HCT116 (cell line): ENCODE data around the gene CYSRT1. TPM values are rescaled to one million over a fixed set of nuclear protein-coding genes. Genes with fewer than 3 reads are reported as not detected.
A peak's percentile ranks its signal among the peaks of the same experiment; 100 is the strongest.

Experiments used
- ATAC-seq: fragments of 200-7000 bp; cut with Tn5 transposase; 2 replicates; pipeline ENCODE4 v1.9.1; 2020; ENCODE audit warnings: mild to moderate bottlenecking, moderate library complexity
- BruUV-seq: library from RNA; stranded (reverse); fragments of 400-500 nt; replicated peaks from 2 replicates; lab custom pipeline; 2021; lab: Mats Ljungman, UMichigan
- CTCF ChIA-PET: fragments of 300-600 bp; sonication (Branson Sonifier 250); formaldehyde crosslinking; loops from one replicate; lab custom pipeline; 2021; ENCODE audit warnings: antibody characterized with exemption; lab: Charles Lee
- POLR2A ChIA-PET: fragments of 300-600, 350-600 bp; sonication (Branson Sonifier 250); formaldehyde crosslinking; loops from one replicate; lab custom pipeline; 2021; ENCODE audit warnings: antibody characterized with exemption; lab: Charles Lee
- RAD21 ChIA-PET, 2 experiments: fragments of 300-600 bp; sonication (Branson Sonifier 250); formaldehyde crosslinking; loops; one replicate each; lab custom pipeline; 2023; ENCODE audit warnings: low total read pairs in 2 of 2; ENCODE audit not compliant: uncharacterized antibody in 2 of 2, unreplicated experiment in 2 of 2, low non-redundant PET in 1 of 2; lab: Charles Lee
- DNase-seq: peaks from one replicate; pipeline ENCODE4 v3.0.0-alpha.2; 2010; ENCODE audit warnings: low read depth, low spot score
- H2AFZ ChIP-seq: fragments of 200-600 bp; shearing (Covaris generic), sonication (generic); 2 replicates; pipeline ENCODE4 v1.6.1; 2017; ENCODE audit warnings: low read depth, mixed run types, mixed read lengths, antibody characterized with exemption, low read length; ENCODE audit not compliant: poor library complexity, severe bottlenecking
- H3K27ac ChIP-seq: 2 replicates; pipeline ENCODE4 v1.5.1; 2012; ENCODE audit warnings: low read depth, low read length
- H3K27me3 ChIP-seq: fragments of 200-600 bp; sonication (generic); 2 replicates; pipeline ENCODE4 v1.6.1; 2016; ENCODE audit warnings: mixed run types, low read length, mixed read lengths; ENCODE audit not compliant: insufficient read depth
- H3K36me3 ChIP-seq, 2 experiments: fragments of 200-500 bp in 1 of 2; fragments of 200-600 bp in 1 of 2; sonication (Bioruptor generic) in 1 of 2; sonication (generic) in 1 of 2; 2 replicates each; pipeline versions ENCODE4 v1.5.1 to v1.6.1; 2014 to 2016; ENCODE audit warnings: low read length in 2 of 2, inconsistent platforms in 1 of 2, mixed read lengths in 1 of 2, mixed run types in 1 of 2; ENCODE audit not compliant: insufficient read depth in 2 of 2, control insufficient read depth in 1 of 2
- H3K4me1 ChIP-seq, 2 experiments: fragments of 200-600 bp in 1 of 2; sonication (generic) in 1 of 2; 2 replicates each; pipeline versions ENCODE4 v1.5.1 to v1.6.1; 2012 to 2017; ENCODE audit warnings: low read length in 2 of 2, inconsistent platforms in 1 of 2, mild to moderate bottlenecking in 1 of 2, mixed read lengths in 1 of 2, mixed run types in 1 of 2, moderate library complexity in 1 of 2; ENCODE audit not compliant: insufficient read depth in 2 of 2, control insufficient read depth in 1 of 2
- H3K4me2 ChIP-seq: fragments of 200-600 bp; sonication (generic); 2 replicates; pipeline ENCODE4 v1.6.1; 2017; ENCODE audit warnings: mixed run types, low read length, mixed read lengths
- H3K4me3 ChIP-seq, 2 experiments: fragments of 200-600 bp in 1 of 2; sonication (generic) in 1 of 2; replicated peaks in 1 of 2; 2 replicates each; pipeline ENCODE4 v1.5.1; 2011 to 2016; ENCODE audit warnings: low read length in 2 of 2, control low read depth in 1 of 2, low read depth in 1 of 2, mild to moderate bottlenecking in 1 of 2, mixed read lengths in 1 of 2, mixed run types in 1 of 2
- H3K79me2 ChIP-seq: fragments of 200-600 bp; sonication (generic); 2 replicates; pipeline ENCODE4 v1.6.1; 2017; ENCODE audit warnings: mild to moderate bottlenecking, mixed run types, low read length, moderate library complexity, mixed read lengths; ENCODE audit not compliant: insufficient read depth
- H3K9ac ChIP-seq: fragments of 200-600 bp; sonication (generic); 2 replicates; pipeline ENCODE4 v1.6.1; 2016; ENCODE audit warnings: low read length, mixed read lengths
- H3K9me2 ChIP-seq: fragments of 200-600 bp; sonication (generic), shearing (Covaris generic); 2 replicates; pipeline ENCODE4 v1.6.1; 2017; ENCODE audit warnings: mixed run types, mild to moderate bottlenecking, moderate library complexity; ENCODE audit not compliant: insufficient read depth
- H3K9me3 ChIP-seq, 2 experiments: fragments of 200-500 bp in 1 of 2; fragments of 200-600 bp in 1 of 2; sonication (Bioruptor generic) in 1 of 2; sonication (generic) in 1 of 2; 2 replicates each; pipeline ENCODE4 v1.6.1; 2014 to 2017; ENCODE audit warnings: low read length in 2 of 2, mixed read lengths in 2 of 2, inconsistent platforms in 1 of 2, low read depth in 1 of 2, mild to moderate bottlenecking in 1 of 2, mixed run types in 1 of 2, moderate library complexity in 1 of 2; ENCODE audit not compliant: control insufficient read depth in 1 of 2, insufficient read depth in 1 of 2
- H4K20me1 ChIP-seq: fragments of 200-600 bp; sonication (generic), shearing (Covaris generic); 2 replicates; pipeline ENCODE4 v1.6.1; 2017; ENCODE audit warnings: mixed run types, mild to moderate bottlenecking, moderate library complexity; ENCODE audit not compliant: insufficient read depth
- CBX3 ChIP-seq: IDR thresholded peaks from 2 replicates; pipeline ENCODE4 v1.6.1; 2012; ENCODE audit warnings: low read depth
- JUND ChIP-seq: IDR thresholded peaks from 2 replicates; pipeline ENCODE4 v1.6.1; 2012
- POLR2A ChIP-seq: IDR thresholded peaks from 2 replicates; pipeline ENCODE4 v1.7.0; 2011; ENCODE audit warnings: borderline replicate concordance; ENCODE audit not compliant: insufficient read depth, insufficient read length; ENCODE audit errors: extremely low read depth
- POLR2AphosphoS5 ChIP-seq: IDR thresholded peaks from 2 replicates; pipeline ENCODE4 v1.6.1; 2011; ENCODE audit warnings: mild to moderate bottlenecking, low read depth, low read length, moderate library complexity
- SIN3A ChIP-seq: IDR thresholded peaks from 2 replicates; pipeline ENCODE4 v1.6.1; 2012; ENCODE audit warnings: low read depth
- SRF ChIP-seq: IDR thresholded peaks from 2 replicates; pipeline ENCODE4 v1.6.1; 2012; ENCODE audit warnings: low read depth
- ZBTB33 ChIP-seq: IDR thresholded peaks from 2 replicates; pipeline ENCODE4 v1.6.1; 2011; ENCODE audit warnings: mild to moderate bottlenecking, low read length, moderate library complexity; ENCODE audit not compliant: insufficient replicate concordance; ENCODE audit errors: extremely low read depth
- ZFX ChIP-seq: fragments of 450-650 bp; IDR thresholded peaks from 2 replicates; pipeline ENCODE4 v1.6.1; 2017
- intact Hi-C: fragments of 100-400 bp; cut with micrococcal nuclease; formaldehyde crosslinking; loops from 2 replicates; pipeline ENCODE4 v1.10.0; 2022
- total RNA-seq: library from RNA; stranded (reverse); gene quantifications from one replicate; pipeline ENCODE4 v1.2.1, GENCODE V29; 2021; ENCODE audit not compliant: unreplicated experiment

Gene CYSRT1
- total RNA-seq, 1 experiment from 2014 or later = 4.3 TPM

GRCh38 chr9:137251490-137252268 is 26.7 kb downstream of the CYSRT1 start:
- Histone ChIP-seq H3K27ac (peak overlapping the region; percentile 29; the same call in 1 of the 2 replicates), H2AFZ (no peak overlapping the region), H3K9me2 (no peaks in the 10 kb centered on the region), H3K27me3 (no peaks in the 10 kb centered on the region), H3K4me3 (no peak overlapping the region), H3K9ac (no peak overlapping the region), H3K79me2 (peaks cover 15% of the 10 kb centered on the region), H4K20me1 (no peaks in the 10 kb centered on the region), H3K9me3 (no peaks in the 10 kb centered on the region), H3K4me2 (no peak overlapping the region), H3K4me1 (peaks cover 21 to 39% of the 10 kb centered on the region in 2 experiments), H3K36me3 (peaks cover 0 to 8% of the 10 kb centered on the region in 2 experiments; a peak in 2 of 4 replicates)
- ATAC-seq (no peak), DNase-seq (no peak)
- ChIA-PET CTCF (no interaction called here), POLR2A (interaction anchor here (0.9 to 5.9 kb wide), 2 partner anchors 9 to 11 kb away, joined by 3 to 39 read pairs; partner anchors contain the start of gene TUBB4B), RAD21 (no interaction called here)
- no peak for TF ChIP-seq JUND
- no peak for TF ChIP-seq POLR2AphosphoS5
- no peak for TF ChIP-seq SIN3A
- no peak for TF ChIP-seq SRF
- no peak for TF ChIP-seq ZBTB33
- no peak for TF ChIP-seq POLR2A
- no peak for TF ChIP-seq ZFX
- no peak for TF ChIP-seq CBX3
- BruUV-seq = no TSS peak
- intact Hi-C loops = no loop called here
